ENCODE results near the gene LMBRD1. TPM values are rescaled to one million over a fixed set of nuclear protein-coding genes. Genes with fewer than 3 reads are reported as not detected.

LMBRD1 gene
- total and polyA plus RNA-seq, 2 of the 8 experiments (the other 6 are each of a cell fraction or from before 2014, with no cell fraction given), result 9.1 to 16.8 TPM

DNA sequence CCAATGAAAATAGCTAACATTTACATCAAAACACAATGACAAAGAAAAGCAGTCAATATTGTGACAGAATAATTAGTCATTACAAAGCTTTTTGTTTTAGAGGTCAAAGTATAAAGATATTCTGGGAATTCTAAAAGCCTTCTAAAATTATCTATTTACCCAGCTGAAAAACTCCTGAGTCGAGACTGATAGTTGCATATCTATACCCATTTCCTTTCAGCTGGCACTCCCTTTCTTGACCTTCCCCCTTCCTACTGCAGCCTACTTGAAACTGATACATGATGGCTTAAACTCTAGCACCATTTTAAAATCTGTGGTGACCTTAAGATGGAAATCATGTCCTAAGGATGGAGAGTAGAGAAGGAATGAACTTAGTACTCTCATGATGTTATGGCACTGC, 38.6 kb downstream of the LMBRD1 start:
- Histone ChIP-seq H2BK120ac (replicated peaks; ENCODE audit: low read depth, low read length) (no peak overlapping the region), H4K91ac (replicated peaks; ENCODE audit: insufficient read length, low read length) (no peak overlapping the region), H3K9me3 (ENCODE audit: insufficient read depth in 2 of 2, low read depth in 1 of 2, low read length in 1 of 2) (peaks cover 2 to 3% of the 10 kb centered on the region in 2 experiments; a peak in 1 of 4 replicates), H3K4me2 (ENCODE audit: insufficient read depth in 1 of 2, low read depth in 2 of 2, low read length in 2 of 2) (no peak overlapping the region), H4K5ac (ENCODE audit: insufficient read length, low read depth, low read length) (no peak overlapping the region), H3K36me3 (ENCODE audit: control insufficient read depth in 2 of 4, insufficient read depth in 4 of 4, low read length in 3 of 4) (no peaks in the 10 kb centered on the region), H4K20me1 (replicated peaks in 1 of 2; ENCODE audit: control insufficient read depth in 1 of 2, insufficient read depth in 2 of 2, low read length in 2 of 2) (no peaks in the 10 kb centered on the region), H2AK5ac (ENCODE audit: low read depth, low read length) (no peak overlapping the region), H3K27me3 (replicated peaks in 1 of 4; ENCODE audit: control insufficient read depth in 3 of 4, extremely low read depth in 1 of 4, insufficient read depth in 3 of 4, low read length in 3 of 4) (no peaks in the 10 kb centered on the region), H2BK20ac (ENCODE audit: low read length) (no peak overlapping the region), H3K23ac (ENCODE audit: insufficient read length) (no peak overlapping the region), H4K8ac (ENCODE audit: extremely low read depth, insufficient read depth, low read length) (no peak overlapping the region), H3K79me2 (ENCODE audit: control insufficient read depth in 1 of 2, insufficient read depth in 2 of 2, low read length in 2 of 2) (peaks cover 0 to 37% of the 10 kb centered on the region in 2 experiments; a peak in 3 of 4 replicates), H3K23me2 (ENCODE audit: low read depth, low read length) (no peaks in the 10 kb centered on the region), H3K27ac (ENCODE audit: low read depth, low read length) (no peak overlapping the region), H3K14ac (ENCODE audit: insufficient read length) (no peak overlapping the region), H3K79me1 (ENCODE audit: low read depth, low read length) (no peaks in the 10 kb centered on the region), H3K56ac (replicated peaks; ENCODE audit: insufficient read length, low read depth, low read length) (no peak overlapping the region), H3K18ac (ENCODE audit: extremely low read depth, low read length) (no peak overlapping the region), H2BK12ac (ENCODE audit: low read depth, low read length) (no peak overlapping the region), H3K9ac (replicated peaks in 1 of 4; ENCODE audit: extremely low read depth in 1 of 4, low read depth in 3 of 4, low read length in 3 of 4) (no peak overlapping the region), H2BK15ac (ENCODE audit: low read length) (no peak overlapping the region), H3K4ac (replicated peaks; ENCODE audit: insufficient read length, low read depth, low read length) (no peak overlapping the region), H3K4me3 (ENCODE audit: extremely low read depth in 1 of 4, insufficient read depth in 2 of 4, low read depth in 3 of 4, low read length in 4 of 4) (no peak overlapping the region), H3K4me1 (replicated peaks in 1 of 4; ENCODE audit: control insufficient read depth in 3 of 4, insufficient read depth in 4 of 4, low read length in 3 of 4) (no peaks in the 10 kb centered on the region; a peak in 1 of 7 replicates), H2BK5ac (ENCODE audit: low read depth, low read length) (no peak overlapping the region), H2AFZ (ENCODE audit: low read length) (no peak overlapping the region)
- DNase-seq (ENCODE audit: low read depth in 1 of 2, low spot score in 2 of 2) (no peak), FAIRE-seq (no peak)
- ChIA-PET CTCF (ENCODE audit: partially characterized antibody) (no interaction called here), POLR2A (ENCODE audit: partially characterized antibody) (no interaction called here)
- 61% methylated on average over 1 of the region's 1 CpG; no CpG with 5 or more reads in 1 of the 2 experiments for WGBS, 2 experiments (ENCODE audit: extremely low coverage in 1 of 2, insufficient coverage in 1 of 2, insufficient read length in 1 of 2, insufficient replicate concordance in 2 of 2, low coverage in 1 of 2, low lambda C conversion rate in 2 of 2, missing lambda C conversion rate in 1 of 2)
- TF ChIP-seq POU5F1 (IDR thresholded peaks at IDR 0.05; ENCODE audit: low read depth, low read length) (no peak), SP4 (IDR thresholded peaks at IDR 0.05; ENCODE audit: low read length) (no peak), SUZ12 (IDR thresholded peaks at IDR 0.05; ENCODE audit: low read length) (no peak), GTF2F1 (IDR thresholded peaks at IDR 0.05; ENCODE audit: borderline replicate concordance, low read depth, low read length) (no peak), EZH2 (IDR thresholded peaks at IDR 0.05; ENCODE audit: low read depth, low read length, severe bottlenecking) (no peak), TCF12 (IDR thresholded peaks at IDR 0.05; ENCODE audit: low read depth, low read length) (no peak), NRF1 (IDR thresholded peaks at IDR 0.05; ENCODE audit: low read depth, low read length) (no peak), RNF2 (IDR thresholded peaks at IDR 0.05; ENCODE audit: borderline replicate concordance, low read depth, low read length, missing control alignments, poor library complexity, severe bottlenecking) (no peak)
